ENCODE data around the gene DEK. TPM values are rescaled to one million over a fixed set of nuclear protein-coding genes. Genes with fewer than 3 reads are reported as not detected.
A peak's percentile ranks its signal among the peaks of the same experiment; 100 is the strongest.

DEK gene
- total RNA-seq, 1 donor from 2014 or later, result 175 TPM

- Mint-ChIP-seq H3K9me3 (no peaks in the 10 kb centered on the region), H3K4me3 (peak overlapping the region; percentile 32), H3K27me3 (no peaks in the 10 kb centered on the region), H3K36me3 (ENCODE audit: low read depth) (peaks cover 66% of the 10 kb centered on the region), H3K27ac (peak overlapping the region; percentile 14), H3K4me1 (peaks cover 51% of the 10 kb centered on the region)
- peak; percentile 69 for DNase-seq
- intact Hi-C loops (cut with micrococcal nuclease), result loop anchor here (2.0 to 5.0 kb wide), 5 partner anchors 16 to 553 kb away; partner anchors contain the start of genes KIF13A, NUP153 and RNF144B
Observed at GRCh38 chr6:18260448-18261106, 3.8 kb downstream of the DEK start.

GRCh38 chr6:18259675-18260447, 4.5 kb downstream of the DEK start:
- H3K4me3 Mint-ChIP-seq, result peak overlapping the region; percentile 32
- H3K27ac Mint-ChIP-seq, result no peak overlapping the region

GRCh38 chr6:18254793-18255192, 9.5 kb downstream of the DEK start:
- no peaks in the 10 kb centered on the region for H3K27me3 Mint-ChIP-seq
- peaks cover 62% of the 10 kb centered on the region for H3K36me3 Mint-ChIP-seq (ENCODE audit: low read depth)
- H3K4me1 Mint-ChIP-seq, result peaks cover 23% of the 10 kb centered on the region
- DNase-seq, result peak; percentile 40
- no peaks in the 10 kb centered on the region for H3K9me3 Mint-ChIP-seq
- intact Hi-C loops (cut with micrococcal nuclease), result no loop called here
- H3K4me3 Mint-ChIP-seq, result no peak overlapping the region
- H3K27ac Mint-ChIP-seq, result no peak overlapping the region

More at GRCh38 chr6:18259675-18260447, 4.5 kb downstream of the DEK start:
- Mint-ChIP-seq H3K27me3 (no peaks in the 10 kb centered on the region), H3K4me1 (peaks cover 44% of the 10 kb centered on the region), H3K9me3 (no peaks in the 10 kb centered on the region), H3K36me3 (ENCODE audit: low read depth) (peaks cover 73% of the 10 kb centered on the region)
- intact Hi-C loops (cut with micrococcal nuclease), result loop anchor here (2.0 to 5.0 kb wide), 5 partner anchors 15 to 553 kb away; partner anchors contain the start of genes KIF13A, NUP153 and RNF144B
- no peak for DNase-seq

- Mint-ChIP-seq H3K4me3 (no peak overlapping the region), H3K36me3 (ENCODE audit: low read depth) (peaks cover 65% of the 10 kb centered on the region), H3K4me1 (peaks cover 19% of the 10 kb centered on the region), H3K27me3 (no peaks in the 10 kb centered on the region), H3K27ac (no peak overlapping the region), H3K9me3 (peaks cover 5% of the 10 kb centered on the region)
- intact Hi-C loops (cut with micrococcal nuclease), result no loop called here
- DNase-seq, result peak; percentile 12
Observed at GRCh38 chr6:18253635-18254034, 10.7 kb downstream of the DEK start.

- H3K9me3 Mint-ChIP-seq, result peaks cover 10% of the 10 kb centered on the region
- H3K36me3 Mint-ChIP-seq (ENCODE audit: low read depth), result peaks cover 76% of the 10 kb centered on the region
- intact Hi-C loops (cut with micrococcal nuclease), result no loop called here
- peaks cover 39% of the 10 kb centered on the region for H3K4me1 Mint-ChIP-seq
- H3K27me3 Mint-ChIP-seq, result no peaks in the 10 kb centered on the region
- no peak overlapping the region for H3K4me3 Mint-ChIP-seq
- no peak overlapping the region for H3K27ac Mint-ChIP-seq
- DNase-seq, result peak; percentile 30
Observed at GRCh38 chr6:18249271-18249670, 15.1 kb downstream of the DEK start.

- no peak overlapping the region for H3K4me3 Mint-ChIP-seq
- H3K36me3 Mint-ChIP-seq (ENCODE audit: low read depth), result peaks cover 77% of the 10 kb centered on the region
- peaks cover 41% of the 10 kb centered on the region for H3K4me1 Mint-ChIP-seq
- peak; percentile 8 for DNase-seq
- H3K9me3 Mint-ChIP-seq, result peaks cover 10% of the 10 kb centered on the region
- H3K27me3 Mint-ChIP-seq, result no peaks in the 10 kb centered on the region
- intact Hi-C loops (cut with micrococcal nuclease), result no loop called here
- no peak overlapping the region for H3K27ac Mint-ChIP-seq
Observed at GRCh38 chr6:18248698-18249097, 15.6 kb downstream of the DEK start.

- peaks cover 53% of the 10 kb centered on the region for H3K4me1 Mint-ChIP-seq
- intact Hi-C loops (cut with micrococcal nuclease), result no loop called here
Observed at GRCh38 chr6:18247002-18247401, 17.3 kb downstream of the DEK start.

GRCh38 chr6:18246205-18246604, 18.1 kb downstream of the DEK start:
- no peak for DNase-seq

More at GRCh38 chr6:18247002-18247401, 17.3 kb downstream of the DEK start:
- H3K4me3 Mint-ChIP-seq, result no peak overlapping the region
- no peak overlapping the region for H3K27ac Mint-ChIP-seq
- H3K36me3 Mint-ChIP-seq (ENCODE audit: low read depth), result peaks cover 82% of the 10 kb centered on the region
- no peak for DNase-seq
- peaks cover 16% of the 10 kb centered on the region for H3K9me3 Mint-ChIP-seq
- no peaks in the 10 kb centered on the region for H3K27me3 Mint-ChIP-seq

GRCh38 chr6:18245642-18246041, 18.7 kb downstream of the DEK start:
- intact Hi-C loops (cut with micrococcal nuclease), result loop anchor here (2.0 kb wide), 1 partner anchor 15 kb away; no protein-coding TSS in a partner anchor
- Mint-ChIP-seq H3K27me3 (no peaks in the 10 kb centered on the region), H3K27ac (peak overlapping the region; percentile 72), H3K4me3 (peak overlapping the region; percentile 45), H3K9me3 (peaks cover 16% of the 10 kb centered on the region), H3K4me1 (peaks cover 58% of the 10 kb centered on the region), H3K36me3 (ENCODE audit: low read depth) (peaks cover 79% of the 10 kb centered on the region)
- DNase-seq, result peak; percentile 68

More at GRCh38 chr6:18246205-18246604, 18.1 kb downstream of the DEK start:
- no peak overlapping the region for H3K4me3 Mint-ChIP-seq
- intact Hi-C loops (cut with micrococcal nuclease), result no loop called here
- peak overlapping the region; percentile 72 for H3K27ac Mint-ChIP-seq
- H3K4me1 Mint-ChIP-seq, result peaks cover 55% of the 10 kb centered on the region
- no peaks in the 10 kb centered on the region for H3K27me3 Mint-ChIP-seq
- peaks cover 16% of the 10 kb centered on the region for H3K9me3 Mint-ChIP-seq
- H3K36me3 Mint-ChIP-seq (ENCODE audit: low read depth), result peaks cover 79% of the 10 kb centered on the region

- peaks cover 59% of the 10 kb centered on the region for H3K4me1 Mint-ChIP-seq
- H3K27me3 Mint-ChIP-seq, result no peaks in the 10 kb centered on the region
- peaks cover 80% of the 10 kb centered on the region for H3K36me3 Mint-ChIP-seq (ENCODE audit: low read depth)
- peaks cover 16% of the 10 kb centered on the region for H3K9me3 Mint-ChIP-seq
- no peak overlapping the region for H3K4me3 Mint-ChIP-seq
- peak overlapping the region; percentile 38 for H3K27ac Mint-ChIP-seq
- DNase-seq, result no peak
- intact Hi-C loops (cut with micrococcal nuclease), result loop anchor here (2.0 kb wide), 1 partner anchor 16 kb away; no protein-coding TSS in a partner anchor
Observed at GRCh38 chr6:18245079-18245478, 19.3 kb downstream of the DEK start.

GRCh38 chr6:18244251-18244650, 20.1 kb downstream of the DEK start:
- Mint-ChIP-seq H3K27me3 (no peaks in the 10 kb centered on the region), H3K4me3 (no peak overlapping the region), H3K9me3 (peaks cover 14% of the 10 kb centered on the region), H3K27ac (no peak overlapping the region), H3K4me1 (peaks cover 60% of the 10 kb centered on the region), H3K36me3 (ENCODE audit: low read depth) (peaks cover 79% of the 10 kb centered on the region)
- DNase-seq, result peak; percentile 8
- intact Hi-C loops (cut with micrococcal nuclease), result loop anchor here (2.0 kb wide), 1 partner anchor 17 kb away; no protein-coding TSS in a partner anchor

GRCh38 chr6:18243302-18243893, 20.9 kb downstream of the DEK start:
- Mint-ChIP-seq H3K27ac (peak overlapping the region; percentile 51), H3K4me3 (no peak overlapping the region), H3K27me3 (no peaks in the 10 kb centered on the region), H3K4me1 (peaks cover 57% of the 10 kb centered on the region), H3K9me3 (peaks cover 11% of the 10 kb centered on the region), H3K36me3 (ENCODE audit: low read depth) (peaks cover 76% of the 10 kb centered on the region)
- DNase-seq, result no peak
- intact Hi-C loops (cut with micrococcal nuclease), result no loop called here

GRCh38 chr6:18242062-18242851, 22.1 kb downstream of the DEK start:
- Mint-ChIP-seq H3K4me1 (peaks cover 55% of the 10 kb centered on the region), H3K9me3 (peaks cover 11% of the 10 kb centered on the region), H3K27me3 (no peaks in the 10 kb centered on the region), H3K27ac (peak overlapping the region; percentile 70), H3K36me3 (ENCODE audit: low read depth) (peaks cover 73% of the 10 kb centered on the region), H3K4me3 (peak overlapping the region; percentile 47)
- intact Hi-C loops (cut with micrococcal nuclease), result no loop called here
- DNase-seq, result no peak

Data from activated CD4-positive, alpha-beta T cell treated with anti-CD3 and anti-CD28 coated beads, Interleukin-2, amount 10 ng/mL, durations not matched to agents 24 days and 14 days (primary cell).